GM03348 (cell line): ENCODE measurements around the gene PTPN2.
A peak's percentile ranks its signal among the peaks of the same experiment; 100 is the strongest.
"Not testable (repeated sequence)": the region's sequence is repeated elsewhere in the genome, so short reads cannot be mapped to it uniquely, and the experiment has no call there.

Experiments
- DNase-seq: peaks from one replicate; pipeline ENCODE4 v3.0.0; 2012; ENCODE audit warnings: low spot score

The PTPN2 gene

DNA sequence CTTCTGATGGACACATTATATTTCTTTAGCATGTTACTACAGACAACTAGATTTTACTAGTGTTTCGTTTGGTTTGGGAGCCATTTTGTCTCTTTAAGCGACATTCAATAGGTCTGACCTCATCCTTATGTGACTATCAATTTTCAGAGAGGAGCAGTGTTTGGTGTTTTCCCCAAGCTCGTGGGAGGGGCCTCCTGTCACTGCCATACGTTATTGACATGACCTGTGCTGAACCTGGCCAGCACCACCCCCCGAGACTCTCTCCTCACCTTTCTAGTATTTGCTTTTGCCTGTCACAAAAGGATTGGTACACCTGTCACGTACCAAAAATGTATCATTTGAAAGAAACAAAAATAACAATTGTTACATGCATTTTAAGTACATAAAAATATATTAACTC lies 111.9 kb downstream of the PTPN2 start:
- DNase-seq: no peak

DNA sequence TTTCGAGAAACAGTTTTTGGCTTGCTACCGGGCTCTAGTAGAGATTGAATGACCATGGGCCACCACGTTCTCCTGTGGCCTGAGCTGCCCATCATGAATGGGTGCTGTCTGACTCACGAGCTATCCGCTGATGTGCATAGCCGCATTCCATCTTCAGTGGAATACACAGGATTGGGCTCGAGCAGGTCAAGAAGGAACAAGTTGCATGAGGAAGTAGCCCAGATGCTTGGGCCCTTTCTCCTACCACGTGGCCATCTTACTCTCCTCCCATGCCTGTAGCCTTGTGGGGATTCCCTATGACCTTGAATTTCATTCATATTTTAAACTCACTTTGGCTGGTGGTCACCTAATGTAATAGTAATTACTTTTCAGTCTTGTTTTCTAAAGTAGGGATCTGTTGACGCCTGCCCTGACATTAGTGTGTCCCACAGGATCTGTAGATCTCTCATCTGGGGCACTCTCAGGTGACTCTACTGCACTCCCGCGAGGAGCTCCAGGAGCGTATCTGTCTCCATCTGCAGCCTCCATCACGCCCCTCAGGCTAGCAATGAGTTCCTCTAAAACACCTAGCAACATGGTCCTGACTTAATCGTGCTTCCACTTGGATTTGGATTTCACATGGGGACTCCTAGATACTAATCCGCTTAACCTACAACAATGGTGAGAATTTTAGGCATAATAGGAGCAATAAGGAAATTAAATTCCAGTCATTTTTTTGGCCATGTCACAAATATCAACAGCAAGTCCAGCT lies 113.4 kb downstream of the PTPN2 start:
- no peak for DNase-seq

DNA sequence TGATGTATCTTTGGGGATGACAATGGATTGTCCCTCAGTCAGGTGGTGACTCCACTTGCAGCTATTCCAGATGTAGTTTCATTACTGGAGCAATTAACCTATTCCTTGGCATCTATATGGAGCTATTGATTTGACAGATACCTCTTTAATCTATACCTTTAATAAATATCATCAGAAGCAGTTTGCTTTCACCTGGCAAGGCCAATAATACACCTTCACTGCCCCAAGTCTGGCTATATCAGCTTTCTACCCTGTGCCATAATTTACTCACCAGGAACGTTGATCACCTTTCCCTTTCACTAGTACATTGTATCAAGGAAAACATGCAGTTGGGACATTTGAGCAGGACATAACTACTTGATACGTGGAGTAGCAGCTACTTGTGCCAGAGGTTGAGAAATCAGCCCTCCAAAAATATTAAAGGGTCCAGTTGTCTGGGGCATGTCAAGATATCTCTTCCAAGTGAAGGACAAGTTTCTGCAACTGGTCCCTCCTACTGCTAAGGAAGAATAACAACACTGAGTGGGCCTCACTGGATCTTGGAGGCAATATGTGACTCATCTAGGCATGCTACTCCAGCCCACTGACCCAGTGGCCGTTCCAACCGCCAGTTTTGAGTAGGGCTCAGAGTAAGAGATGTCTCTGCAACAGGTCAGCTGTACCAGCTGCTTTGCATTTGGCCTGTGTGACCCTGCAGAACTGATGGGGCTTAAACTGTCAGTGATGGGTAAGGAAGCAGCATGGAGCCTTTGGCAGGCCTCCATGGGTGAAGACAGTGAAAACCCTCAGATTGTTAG lies 114.2 kb downstream of the PTPN2 start:
- DNase-seq: no peak

DNA sequence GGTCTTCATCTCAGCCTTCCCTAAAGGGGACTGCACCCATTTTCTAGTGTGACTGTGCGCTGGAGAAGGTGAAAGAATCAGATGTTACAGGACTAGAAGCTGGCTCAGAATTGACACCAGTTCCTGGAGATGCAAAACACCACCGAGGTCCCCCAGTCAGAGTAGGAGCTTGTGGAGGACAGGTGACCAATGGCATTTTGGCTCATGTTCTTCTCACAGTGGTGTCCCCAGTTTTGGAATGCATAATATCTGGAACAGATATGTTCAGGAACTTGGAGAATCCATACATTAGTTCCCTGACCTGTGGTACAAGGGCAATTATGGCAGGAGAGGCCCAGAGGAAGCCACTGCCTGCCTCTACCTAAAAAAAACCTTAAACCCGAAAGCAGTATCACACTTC lies 114.9 kb downstream of the PTPN2 start:
- DNase-seq: no peak

DNA sequence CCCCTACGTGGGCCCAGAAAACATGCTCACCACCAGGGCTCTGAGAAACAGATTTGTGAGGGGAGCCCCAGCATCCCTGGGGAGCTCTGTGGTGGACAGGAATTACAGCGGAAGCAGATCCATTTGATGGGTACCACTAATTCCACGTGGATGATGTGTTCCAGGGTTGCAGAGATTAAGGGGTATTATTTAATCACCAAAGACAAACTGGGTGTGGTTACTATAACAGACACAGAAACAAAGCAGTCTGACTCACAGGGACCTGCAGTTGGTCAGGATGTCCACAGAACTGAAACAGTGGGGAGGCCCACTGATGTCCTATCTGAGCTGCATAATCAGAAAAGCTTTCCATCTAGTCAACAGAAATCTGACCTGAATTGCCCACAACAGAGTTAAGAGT lies 115.4 kb downstream of the PTPN2 start:
- no peak for DNase-seq

DNA sequence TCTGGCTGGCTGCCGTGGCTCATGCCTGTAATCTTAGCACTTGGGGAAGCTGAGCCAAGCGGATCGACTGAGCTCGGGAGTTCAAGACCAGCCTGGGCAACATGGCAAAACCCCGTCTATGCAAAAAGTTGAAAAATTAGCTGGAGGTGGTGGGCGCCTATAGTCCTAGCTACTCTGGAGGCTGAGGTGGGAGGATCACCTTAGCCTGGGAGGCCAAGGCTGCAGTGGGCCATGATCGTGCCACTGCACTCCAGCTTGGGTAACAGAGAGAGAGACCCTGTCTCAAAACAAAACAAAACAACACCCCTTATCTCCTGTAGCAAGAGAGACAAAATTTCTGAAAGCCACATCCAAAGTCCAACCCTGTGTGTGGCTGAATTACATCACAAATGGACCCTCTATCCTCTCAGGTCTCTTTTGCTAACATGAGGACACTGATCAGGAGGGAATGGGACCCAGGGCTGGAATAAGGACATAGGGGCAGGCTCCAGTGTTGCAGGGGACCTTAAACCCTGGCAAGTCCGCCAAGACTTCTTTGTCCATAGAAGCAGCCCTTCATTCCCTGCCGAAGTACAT lies 116.4 kb downstream of the PTPN2 start:
- no peak for DNase-seq

DNA sequence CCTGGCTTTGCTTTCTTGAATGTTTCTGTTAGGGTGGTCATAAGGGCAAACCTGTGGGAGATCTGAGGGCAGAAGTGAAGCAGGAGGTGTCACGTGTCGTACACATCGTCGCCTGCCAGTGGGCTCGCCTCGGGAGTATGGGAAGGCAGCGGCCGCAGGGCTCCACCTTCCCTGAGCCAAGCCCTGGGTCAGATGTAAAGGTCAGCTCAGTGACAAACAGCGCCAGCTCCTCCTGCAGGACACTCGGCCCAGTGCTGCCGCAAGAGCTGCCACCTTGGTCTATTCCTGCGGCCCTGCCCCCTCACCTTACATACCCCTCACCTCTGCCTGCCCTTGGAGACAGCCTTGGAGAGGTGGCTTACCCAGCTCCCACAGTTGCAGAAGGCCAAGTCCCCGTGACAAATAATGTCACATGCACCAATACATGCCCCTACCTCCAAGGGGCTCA lies 117.0 kb downstream of the PTPN2 start:
- no peak for DNase-seq

DNA sequence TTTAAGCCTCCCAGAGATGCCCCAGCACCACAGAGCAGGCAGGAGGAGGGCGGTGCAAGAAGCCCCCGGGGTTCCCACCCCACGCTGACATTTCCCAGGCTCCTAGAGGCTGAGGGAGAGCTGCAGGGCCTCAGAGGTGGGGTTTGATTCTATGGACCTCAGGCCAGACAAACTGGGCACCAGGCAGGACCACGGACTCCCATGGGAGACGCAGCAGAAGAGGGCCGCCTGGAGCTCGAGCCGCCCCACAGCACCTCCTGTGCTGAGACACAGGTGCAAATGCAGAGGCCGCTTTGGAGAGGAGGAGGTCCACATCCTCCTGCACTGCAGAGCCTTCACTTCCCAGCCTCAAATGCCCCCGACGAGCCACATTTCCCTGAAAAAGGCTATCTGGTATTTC lies 118.5 kb downstream of the PTPN2 start:
- DNase-seq: no peak

DNA sequence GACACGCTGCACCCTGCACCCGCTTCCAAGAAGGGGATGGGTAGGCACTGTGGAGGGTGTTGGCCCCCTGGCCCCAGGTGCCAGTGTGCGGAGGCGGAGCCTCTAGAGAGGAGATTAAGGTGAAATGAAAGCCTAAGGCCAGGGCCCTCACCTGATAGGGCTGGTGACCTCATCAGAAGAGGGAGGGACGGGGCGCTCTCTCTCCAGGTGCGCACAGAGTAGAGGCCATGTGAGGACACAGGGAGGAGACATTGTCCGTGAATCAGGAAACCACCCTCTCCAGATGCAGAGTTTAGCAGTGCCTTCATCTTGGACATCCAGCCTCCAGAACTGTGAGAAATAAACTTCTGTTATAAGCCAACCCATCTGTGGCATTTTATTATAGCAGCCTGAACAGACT lies 118.9 kb downstream of the PTPN2 start:
- DNase-seq: no peak

DNA sequence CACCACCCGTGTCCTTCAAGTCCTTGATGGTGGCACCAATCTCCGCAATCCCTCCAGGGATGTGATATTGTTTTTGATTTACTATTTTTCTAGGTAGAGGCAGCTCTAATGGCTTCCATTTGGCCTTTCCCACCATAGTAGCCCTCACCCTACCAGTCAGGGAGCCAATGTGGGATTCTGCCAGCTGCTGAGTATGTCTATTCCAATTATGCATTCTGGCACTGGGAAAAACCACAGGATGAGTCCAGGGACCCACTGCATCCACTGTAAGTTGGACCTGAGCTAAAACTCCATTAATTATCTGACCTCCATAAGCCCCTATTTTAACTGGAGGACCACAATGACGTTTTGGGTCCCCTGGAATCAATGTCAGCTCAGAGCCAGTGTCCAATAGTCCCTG lies 125.5 kb downstream of the PTPN2 start:
- DNase-seq: not testable (repeated sequence)

DNA sequence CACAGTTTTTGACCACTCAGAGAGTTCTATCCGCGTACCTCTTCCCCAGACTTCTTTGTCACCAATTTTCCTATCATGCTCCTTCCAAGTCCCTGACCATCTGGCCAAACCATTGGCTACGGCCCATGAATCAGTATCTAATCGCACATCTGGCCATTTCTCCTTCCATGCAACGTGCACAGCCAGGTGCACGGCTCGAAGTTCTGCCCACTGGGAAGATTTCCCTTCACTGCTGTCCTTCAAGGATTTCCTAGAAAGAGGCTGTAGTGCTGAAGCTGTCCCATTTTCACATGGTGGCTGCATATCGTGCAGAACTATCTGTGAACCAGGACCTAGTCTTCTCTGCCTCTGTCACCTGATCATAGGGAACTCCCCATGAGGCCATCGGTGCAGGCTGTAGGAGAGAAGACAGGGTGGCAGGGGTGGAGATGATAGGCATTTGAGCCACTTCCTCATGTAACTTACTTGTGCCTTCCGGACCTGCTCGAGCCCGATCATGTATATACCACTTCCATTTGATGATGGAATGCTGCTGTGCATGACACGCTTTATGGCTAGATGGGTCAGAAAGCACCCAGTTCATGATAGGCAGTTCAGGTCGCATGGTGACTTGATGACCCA lies 127.3 kb downstream of the PTPN2 start:
- DNase-seq: not testable (repeated sequence)

DNA sequence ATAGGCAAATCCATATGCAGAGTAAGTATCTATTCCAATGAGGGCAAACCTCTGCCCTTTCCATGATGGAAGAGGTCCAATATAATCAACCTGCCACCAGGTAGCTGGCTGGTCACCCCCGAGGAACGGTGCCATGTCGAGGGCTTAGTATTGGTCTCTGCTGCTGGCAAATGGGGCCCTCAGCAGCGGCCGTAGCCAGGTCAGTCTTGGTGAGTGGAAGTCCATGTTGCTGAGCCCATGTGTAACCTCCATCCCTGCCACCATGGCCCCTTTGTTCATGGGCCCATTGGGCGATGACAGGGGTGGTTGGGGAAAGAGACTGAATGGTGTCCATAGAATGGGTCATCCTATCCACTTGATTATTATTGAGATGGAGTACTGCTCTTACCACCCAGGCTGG lies 128.4 kb downstream of the PTPN2 start:
- DNase-seq: not testable (repeated sequence)

DNA sequence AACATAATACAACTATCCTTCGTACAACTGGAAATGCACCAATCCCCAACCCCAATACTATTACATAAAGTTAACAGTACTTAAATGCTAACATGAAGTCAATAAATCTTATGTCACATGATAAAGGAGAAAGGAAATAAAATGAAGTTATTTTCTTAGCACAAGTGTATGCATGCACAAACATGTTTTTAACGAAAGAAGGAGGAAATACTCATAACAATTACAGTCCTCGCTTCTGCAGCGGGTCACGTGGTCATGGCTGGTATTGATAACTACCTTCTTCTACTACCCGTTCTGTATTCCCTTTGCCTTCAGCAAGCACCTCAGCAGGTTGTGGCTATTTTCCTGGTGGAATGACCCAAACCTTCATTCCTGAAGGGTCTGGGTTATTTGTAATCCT lies 129.5 kb downstream of the PTPN2 start:
- DNase-seq: no peak

DNA sequence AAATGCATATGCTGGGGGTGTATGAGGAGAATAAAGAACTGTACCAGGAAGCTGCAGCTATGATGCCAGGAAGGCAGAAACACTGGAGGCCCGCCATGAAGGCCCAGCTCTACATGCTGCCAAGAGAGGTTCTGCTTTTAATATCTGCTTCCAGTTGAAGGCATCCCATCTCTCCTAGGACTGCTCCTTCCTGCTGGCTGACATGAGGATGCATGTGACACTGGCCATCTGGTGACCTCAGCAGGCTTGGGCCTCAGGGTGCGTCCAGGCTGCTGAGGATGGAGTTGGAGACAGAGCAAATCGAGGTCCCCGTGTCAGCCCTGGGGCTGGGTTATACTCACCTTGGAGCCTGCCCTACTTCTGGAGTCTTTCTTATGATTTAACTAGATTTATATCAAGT lies 132.1 kb downstream of the PTPN2 start:
- DNase-seq: no peak

DNA sequence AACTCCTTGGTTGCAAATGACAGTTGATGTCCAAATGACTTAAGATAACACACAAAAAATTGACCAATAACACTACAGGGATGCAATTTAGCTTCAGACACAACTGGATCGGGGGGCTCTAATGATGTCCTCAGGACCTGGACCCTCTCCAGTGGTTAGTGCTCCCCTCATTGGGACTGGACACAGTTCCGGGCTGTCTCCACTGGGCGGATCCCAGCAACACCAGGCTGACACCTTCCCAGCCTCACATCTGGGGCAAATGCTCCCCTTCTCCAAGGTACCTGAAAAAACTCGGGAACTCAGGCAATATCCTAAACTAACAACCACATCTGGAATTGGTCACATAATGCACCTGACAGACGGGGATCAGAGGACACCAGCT lies 132.5 kb downstream of the PTPN2 start:
- DNase-seq: no peak

DNA sequence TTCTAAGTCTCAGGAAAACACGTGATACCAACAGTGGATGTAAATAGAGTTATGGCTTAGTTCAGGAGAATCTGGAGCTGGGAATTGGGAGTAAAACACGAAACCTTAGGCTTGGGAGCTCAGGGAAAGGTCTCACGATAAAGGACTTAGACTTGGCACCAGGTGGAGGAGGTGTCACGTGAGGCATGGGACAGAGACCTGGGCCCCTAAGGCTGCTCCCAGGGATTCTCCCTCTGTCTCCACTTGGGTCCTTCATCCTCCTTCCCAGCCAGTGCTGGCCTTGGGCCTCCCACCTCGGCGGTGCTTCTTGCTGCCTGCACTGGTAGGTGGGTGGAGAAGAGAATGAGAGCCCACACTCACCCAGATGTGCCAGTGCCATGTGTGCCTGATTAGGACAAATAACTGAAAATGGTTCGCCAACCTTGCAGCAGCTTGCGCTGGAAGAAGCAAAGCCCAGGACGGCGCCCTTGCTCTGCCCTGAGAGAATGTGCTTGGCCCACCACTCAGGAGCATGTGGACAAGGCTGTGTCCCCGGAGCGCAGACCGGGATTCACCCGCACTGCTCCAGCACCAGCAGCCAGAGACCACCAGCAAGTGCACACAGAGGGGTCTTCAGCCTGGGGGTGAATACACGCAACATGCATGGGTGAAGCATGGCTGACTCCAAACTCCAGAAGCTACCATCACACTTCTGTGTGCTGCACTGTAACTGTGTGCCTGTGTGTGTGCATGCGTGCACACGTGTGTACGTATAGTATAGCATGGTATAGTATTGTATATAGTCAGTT lies 133.1 kb downstream of the PTPN2 start:
- no peak for DNase-seq

DNA sequence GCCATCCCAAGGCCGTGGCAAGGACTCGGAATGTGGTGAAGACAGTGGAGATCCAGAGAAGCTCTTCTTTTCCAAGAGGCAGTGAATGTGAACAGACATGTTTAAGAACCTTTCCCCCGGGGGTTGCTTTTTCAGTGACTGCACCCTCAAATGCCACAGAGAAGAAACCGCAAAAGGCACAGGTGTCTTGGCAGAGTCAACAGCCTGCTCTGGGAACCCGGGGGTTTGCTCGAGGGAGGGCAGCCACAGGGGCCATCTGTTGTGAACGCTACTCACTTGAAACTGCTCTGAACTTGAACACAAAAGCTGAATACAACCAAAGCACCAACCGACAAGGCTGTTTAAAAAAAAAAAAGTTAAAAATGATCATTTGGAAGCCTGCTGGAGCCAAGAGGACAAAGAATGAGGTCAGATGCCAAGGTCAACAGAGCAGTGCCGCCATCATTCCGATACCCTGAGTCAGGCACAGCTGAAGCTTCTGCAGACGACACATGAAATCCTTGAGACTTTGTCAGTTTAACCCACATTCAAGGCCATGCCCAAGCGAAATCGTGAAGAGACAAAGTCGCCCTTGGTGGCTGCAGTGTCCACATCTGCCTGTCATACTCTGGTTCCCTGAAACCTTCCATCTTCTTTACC lies 133.8 kb downstream of the PTPN2 start:
- DNase-seq: no peak

DNA sequence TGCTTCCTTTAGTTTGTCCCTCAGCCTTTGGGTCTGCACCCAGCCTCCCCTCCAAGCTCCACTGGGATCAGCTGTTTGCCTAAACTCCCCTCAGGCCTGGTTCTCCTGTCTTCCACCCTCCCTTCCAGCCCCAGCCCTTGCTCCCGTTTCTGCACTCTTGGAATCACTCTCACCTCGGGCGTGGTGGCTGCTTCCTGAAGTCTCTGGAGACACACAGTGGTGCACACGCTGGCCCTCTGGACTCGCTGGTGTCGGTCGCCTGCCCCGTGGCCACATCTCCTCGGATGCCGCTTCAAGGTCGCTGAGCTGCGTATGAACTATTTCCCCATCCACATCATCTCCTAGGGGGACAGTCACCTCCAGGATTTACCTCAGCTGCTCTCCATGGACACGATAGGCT lies 134.9 kb downstream of the PTPN2 start:
- DNase-seq: no peak

DNA sequence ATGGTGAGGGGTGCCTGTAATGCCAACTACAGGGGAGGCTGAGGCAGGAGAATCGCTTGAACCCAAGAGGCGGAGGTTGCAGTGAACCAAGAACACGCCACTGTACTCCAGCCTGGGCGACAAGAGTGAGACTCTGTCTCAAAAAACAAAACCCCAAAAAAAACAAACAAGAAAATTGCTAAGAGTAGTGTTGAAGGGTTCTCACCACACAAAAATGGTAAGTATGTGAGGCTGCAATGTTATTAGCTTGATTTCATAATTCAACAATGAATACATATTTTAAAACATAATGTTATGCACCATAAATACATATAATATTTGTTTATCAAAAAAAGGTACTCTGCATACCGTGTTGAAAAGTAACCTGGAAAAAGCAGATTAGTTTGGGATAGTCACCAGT lies 135.4 kb downstream of the PTPN2 start:
- DNase-seq: peak; percentile 36

DNA sequence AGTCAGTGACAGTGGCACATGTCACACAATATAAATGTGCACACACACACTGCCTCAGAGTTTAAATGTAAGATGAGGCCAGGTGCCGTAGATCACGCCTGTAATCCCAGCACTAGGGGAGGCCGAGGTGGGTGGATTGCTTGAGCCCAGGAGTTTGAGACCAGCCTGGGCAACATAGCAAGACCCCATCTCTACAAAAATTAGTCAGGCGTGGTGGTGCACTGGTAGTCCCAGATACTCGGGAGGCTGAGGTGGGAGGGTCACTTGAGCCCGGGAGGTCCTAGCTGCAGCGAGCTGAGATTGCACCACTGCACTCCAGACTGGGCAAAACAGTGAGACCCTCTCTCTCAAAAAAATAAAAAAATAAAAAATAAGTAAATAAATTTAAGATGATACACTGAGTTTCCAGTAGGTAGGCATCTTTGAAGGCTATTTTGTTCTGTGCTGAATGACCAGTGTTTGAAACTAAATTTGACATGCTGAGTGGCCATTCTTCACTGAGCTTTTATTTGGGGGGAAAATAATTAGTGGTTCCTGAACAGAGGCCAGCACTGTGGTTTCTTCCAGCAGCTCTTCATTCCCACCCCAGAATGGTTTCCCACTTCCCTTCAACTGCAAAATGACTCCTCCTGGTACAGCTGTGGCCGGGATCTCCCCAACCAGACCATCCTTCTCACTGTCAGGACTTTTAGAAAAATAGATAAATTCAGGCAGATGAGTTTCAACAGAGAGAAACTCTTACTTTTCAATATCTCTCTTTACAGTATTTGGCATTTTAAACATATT lies 136.3 kb downstream of the PTPN2 start:
- DNase-seq: peak; percentile 30
